PC-3 (cell line): ENCODE results near the gene NR4A3.

ENCODE experiments used
- CTCF ChIP-seq: fragments of 300-600 bp; sonication (generic); conservative IDR thresholded peaks from 2 replicates; pipeline ENCODE4 v1.5.1; 2017; ENCODE audit warnings: antibody characterized with exemption, low read depth, mild to moderate bottlenecking, low read length
- EZH2 ChIP-seq: fragments of 300-600 bp; sonication (generic); IDR thresholded peaks from one replicate; pipeline ENCODE4 v1.6.1; 2017; ENCODE audit warnings: antibody characterized with exemption, mild to moderate bottlenecking, low read length; ENCODE audit not compliant: unreplicated experiment
- EZH2phosphoT487 ChIP-seq: fragments of 300-600 bp; sonication (generic); IDR thresholded peaks from 2 replicates; pipeline ENCODE4 v1.6.1; 2018; ENCODE audit warnings: mild to moderate bottlenecking, antibody characterized with exemption, low read length, borderline replicate concordance

GRCh38 chr9:99825172-99826046 is 3.7 kb downstream of the NR4A3 start:
- TF ChIP-seq CTCF (no peak), EZH2phosphoT487 (no peak), EZH2 (no peak)
